GM12875 (cell line): ENCODE data around the gene SANBR.
"Not testable (repeated sequence)": the region's sequence is repeated elsewhere in the genome, so short reads cannot be mapped to it uniquely, and the experiment has no call there.

ENCODE experiments used
- H3K4me3 ChIP-seq: one replicate; pipeline ENCODE4 v1.5.1; 2011; ENCODE audit warnings: low read depth, low read length, control low read depth
- TF ChIP-seq, protein P1 (sequence below): IDR thresholded peaks from 2 replicates; pipeline ENCODE4 v1.5.1; 2011; ENCODE audit warnings: low read depth, mild to moderate bottlenecking, control low read depth, inconsistent platforms, low read length, moderate library complexity, borderline replicate concordance; ENCODE audit not compliant: insufficient read depth

Gene SANBR

DNA sequence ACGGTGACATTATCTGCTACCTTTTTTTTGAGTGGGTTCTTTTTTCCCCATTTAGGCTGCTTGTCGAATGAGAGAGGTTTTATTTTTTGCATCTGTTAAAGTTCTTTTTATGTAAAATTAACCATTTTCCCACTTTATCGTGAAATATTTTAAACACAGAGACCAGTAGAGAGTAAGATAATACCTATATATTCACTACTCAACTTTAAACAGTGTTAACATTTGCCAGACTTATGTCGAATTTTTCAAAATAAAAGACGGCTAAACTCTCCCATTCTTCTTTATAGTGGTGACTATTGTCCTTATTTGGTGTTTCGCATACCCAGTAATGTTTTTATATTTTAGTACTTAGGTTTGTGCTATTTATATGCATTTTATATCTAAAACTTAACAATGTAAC lies 46.9 kb upstream of the SANBR start:
- peak overlapping the region; percentile 0 for H3K4me3 ChIP-seq
- TF ChIP-seq, protein P1, sequence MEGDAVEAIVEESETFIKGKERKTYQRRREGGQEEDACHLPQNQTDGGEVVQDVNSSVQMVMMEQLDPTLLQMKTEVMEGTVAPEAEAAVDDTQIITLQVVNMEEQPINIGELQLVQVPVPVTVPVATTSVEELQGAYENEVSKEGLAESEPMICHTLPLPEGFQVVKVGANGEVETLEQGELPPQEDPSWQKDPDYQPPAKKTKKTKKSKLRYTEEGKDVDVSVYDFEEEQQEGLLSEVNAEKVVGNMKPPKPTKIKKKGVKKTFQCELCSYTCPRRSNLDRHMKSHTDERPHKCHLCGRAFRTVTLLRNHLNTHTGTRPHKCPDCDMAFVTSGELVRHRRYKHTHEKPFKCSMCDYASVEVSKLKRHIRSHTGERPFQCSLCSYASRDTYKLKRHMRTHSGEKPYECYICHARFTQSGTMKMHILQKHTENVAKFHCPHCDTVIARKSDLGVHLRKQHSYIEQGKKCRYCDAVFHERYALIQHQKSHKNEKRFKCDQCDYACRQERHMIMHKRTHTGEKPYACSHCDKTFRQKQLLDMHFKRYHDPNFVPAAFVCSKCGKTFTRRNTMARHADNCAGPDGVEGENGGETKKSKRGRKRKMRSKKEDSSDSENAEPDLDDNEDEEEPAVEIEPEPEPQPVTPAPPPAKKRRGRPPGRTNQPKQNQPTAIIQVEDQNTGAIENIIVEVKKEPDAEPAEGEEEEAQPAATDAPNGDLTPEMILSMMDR = no peak

GRCh38 chr2:61021228-61021660 lies 44.4 kb upstream of the SANBR start:
- TF ChIP-seq, protein P1 = no peak
- H3K4me3 ChIP-seq = no peak overlapping the region

DNA sequence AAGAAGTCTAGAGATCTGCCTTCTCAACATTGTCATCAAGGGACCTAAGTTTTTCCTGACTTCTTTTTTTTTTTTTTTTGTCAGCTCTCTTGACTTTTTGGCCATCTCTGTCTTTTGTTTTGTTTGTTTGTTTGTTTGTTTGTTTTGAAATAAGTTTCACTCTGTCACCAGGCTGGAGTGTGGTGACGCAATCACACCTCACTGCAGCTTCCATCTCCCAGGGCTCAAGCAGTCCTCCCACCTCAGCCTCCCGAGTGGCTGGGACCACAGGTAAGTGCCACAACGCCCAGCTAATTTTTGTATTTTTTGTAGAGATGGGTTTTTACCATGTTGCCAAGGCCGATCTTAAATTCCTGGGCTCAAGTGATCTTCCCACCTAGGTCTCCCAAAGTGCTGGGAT lies 42.0 kb upstream of the SANBR start:
- TF ChIP-seq, protein P1 = no peak
- H3K4me3 ChIP-seq = no peak overlapping the region

DNA sequence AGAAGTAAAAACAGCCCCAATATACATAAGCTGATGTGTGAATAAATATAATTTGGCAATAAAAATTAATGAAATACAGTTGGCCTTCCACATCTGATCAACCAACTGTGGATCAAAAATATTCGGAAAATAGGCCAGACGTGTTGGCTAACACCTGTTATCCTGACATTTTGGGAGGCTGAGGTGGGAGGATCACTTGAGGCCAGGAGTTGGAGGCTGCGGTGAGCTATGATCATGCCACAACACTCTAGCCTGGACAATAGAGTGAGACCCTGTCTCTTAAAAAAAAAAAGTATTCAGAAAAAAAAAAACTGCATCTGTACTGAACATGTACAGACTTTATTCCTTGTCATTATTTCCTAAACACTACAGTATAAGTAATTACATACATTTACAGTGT lies 36.1 kb upstream of the SANBR start:
- TF ChIP-seq, protein P1 = no peak
- H3K4me3 ChIP-seq = no peak overlapping the region

DNA sequence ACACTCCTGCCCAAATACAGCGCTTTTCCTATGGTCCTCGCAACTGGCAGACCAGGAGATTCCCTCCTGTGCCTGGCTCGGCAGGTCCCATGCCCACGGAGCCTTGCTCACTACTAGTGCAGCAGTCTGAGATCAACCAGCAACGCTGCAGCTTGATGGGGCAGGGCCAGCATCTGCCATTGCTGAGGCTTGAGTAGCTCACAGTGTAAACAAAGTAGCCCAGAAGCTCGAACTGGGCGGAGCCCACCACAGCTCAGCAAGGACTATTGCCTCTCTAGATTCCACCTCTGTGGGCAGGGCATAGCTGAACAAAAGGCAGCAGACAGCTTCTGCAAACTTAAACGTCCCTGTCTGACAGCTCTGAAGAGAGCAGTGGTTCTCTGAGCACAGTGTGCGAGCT lies 31.1 kb upstream of the SANBR start:
- not testable (repeated sequence) for H3K4me3 ChIP-seq

DNA sequence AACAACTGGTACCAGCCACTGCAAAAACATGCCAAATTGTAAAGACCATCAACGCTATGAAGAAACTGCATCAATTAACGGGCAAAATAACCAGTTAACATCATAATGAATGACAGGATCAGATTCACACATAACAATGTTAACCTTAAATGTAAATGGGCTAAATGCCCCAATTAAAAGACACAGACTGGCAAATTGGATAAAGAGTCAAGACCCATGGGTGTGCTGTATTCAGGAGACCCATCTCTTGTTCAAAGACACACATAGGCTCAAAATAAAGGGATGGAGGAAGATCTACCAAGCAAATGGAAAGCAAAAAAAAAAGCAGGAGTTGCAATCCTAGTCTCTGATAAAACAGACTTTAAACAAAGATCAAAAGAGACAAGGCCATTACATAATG lies 29.0 kb upstream of the SANBR start:
- not testable (repeated sequence) for H3K4me3 ChIP-seq

DNA sequence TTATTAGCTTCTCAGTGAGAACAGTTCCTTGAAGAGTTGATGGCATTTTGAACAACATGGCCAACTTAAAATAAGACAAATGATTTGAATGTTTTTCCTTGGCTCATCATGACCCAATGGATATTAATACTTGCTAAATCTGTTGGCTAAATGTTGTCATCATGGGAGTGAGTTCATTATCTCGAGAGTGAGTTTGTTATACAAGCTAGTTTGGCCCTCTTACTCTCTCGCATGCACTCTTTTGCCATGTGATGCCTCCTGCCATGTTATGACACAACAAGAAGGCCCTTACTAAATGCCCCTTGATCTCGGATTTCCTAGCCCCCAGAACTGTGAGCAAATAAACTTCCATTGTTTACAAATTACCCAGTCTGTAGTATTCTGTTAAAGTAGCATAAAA lies 22.9 kb upstream of the SANBR start:
- TF ChIP-seq, protein P1 = no peak
- no peak overlapping the region for H3K4me3 ChIP-seq

DNA sequence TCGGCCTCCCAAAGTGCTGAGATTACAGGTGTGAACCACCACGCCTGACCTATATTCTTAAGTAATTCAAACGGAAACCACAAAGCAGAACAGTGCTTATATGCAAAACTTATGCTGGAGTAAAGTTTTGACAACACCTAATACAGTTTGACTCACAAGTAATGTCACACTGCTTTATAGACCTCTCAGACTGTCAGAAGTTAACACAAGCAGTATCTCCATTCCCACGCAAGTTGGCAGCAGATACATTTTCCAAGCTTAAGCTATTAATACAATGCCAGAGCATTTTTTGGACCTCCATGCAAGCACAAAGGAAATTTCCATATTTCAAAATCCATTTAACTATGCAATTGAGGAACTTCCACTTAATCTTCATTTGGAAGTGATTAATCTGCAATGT lies 21.0 kb upstream of the SANBR start:
- no peak overlapping the region for H3K4me3 ChIP-seq
- TF ChIP-seq, protein P1 = no peak
